Epithelial cell of esophagus (primary cell): ENCODE data around the gene MKS1.

Source experiments
- DNase-seq: peaks from one replicate; pipeline ENCODE4 v3.0.0; 2010; ENCODE audit warnings: low read depth
- H3K4me3 ChIP-seq: 2 replicates; pipeline ENCODE4 v1.5.1; 2011; ENCODE audit warnings: mild to moderate bottlenecking, low read length, control low read depth
- CTCF ChIP-seq: IDR thresholded peaks from 2 replicates; pipeline ENCODE4 v1.5.1; 2011; ENCODE audit warnings: low read depth, mild to moderate bottlenecking, low read length, control low read depth, inconsistent platforms; ENCODE audit not compliant: insufficient read depth; ENCODE audit errors: missing control alignments

The MKS1 gene

GRCh38 chr17:58264407-58265103 is 45.5 kb upstream of the MKS1 start:
- no peak for TF ChIP-seq CTCF
- DNase-seq, result no peak
- H3K4me3 ChIP-seq, result no peak overlapping the region

- DNase-seq, result no peak
- H3K4me3 ChIP-seq, result no peak overlapping the region
- TF ChIP-seq CTCF, result no peak
Measured at GRCh38 chr17:58263773-58264172, 44.7 kb upstream of the MKS1 start.

- DNase-seq, result no peak
- no peak for TF ChIP-seq CTCF
- H3K4me3 ChIP-seq, result no peak overlapping the region
Measured at GRCh38 chr17:58262149-58262548, 43.1 kb upstream of the MKS1 start.

- TF ChIP-seq CTCF, result peak; percentile 20
- H3K4me3 ChIP-seq, result no peak overlapping the region
- DNase-seq, result no peak
Measured at GRCh38 chr17:58254803-58255202, 35.7 kb upstream of the MKS1 start.

GRCh38 chr17:58253082-58253481 is 34.0 kb upstream of the MKS1 start:
- DNase-seq, result no peak
- H3K4me3 ChIP-seq, result no peak overlapping the region
- no peak for TF ChIP-seq CTCF

- no peak overlapping the region for H3K4me3 ChIP-seq
- no peak for TF ChIP-seq CTCF
Measured at GRCh38 chr17:58252141-58252540, 33.1 kb upstream of the MKS1 start.

GRCh38 chr17:58250344-58251011 is 31.4 kb upstream of the MKS1 start:
- no peak overlapping the region for H3K4me3 ChIP-seq
- DNase-seq, result no peak
- no peak for TF ChIP-seq CTCF

More at GRCh38 chr17:58252141-58252540, 33.1 kb upstream of the MKS1 start:
- no peak for DNase-seq
